ENCODE measurements around the gene ZNF189.

Gene ZNF189

GRCh38 chr9:101417389-101417788 is 18.7 kb downstream of the ZNF189 start:
- no peak overlapping the region for H3K4me2 ChIP-seq (ENCODE audit: low read depth, low read length, poor library complexity, severe bottlenecking)
- H3F3A ChIP-seq (ENCODE audit: low read depth): no peaks in the 10 kb centered on the region
- no peaks in the 10 kb centered on the region for H3K36me3 ChIP-seq (ENCODE audit: insufficient read depth, low read length)
- H3K4me3 ChIP-seq (ENCODE audit: low read length, poor library complexity, severe bottlenecking): no peak overlapping the region
- no peaks in the 10 kb centered on the region for H4K20me1 ChIP-seq (ENCODE audit: insufficient read depth, low read length, poor library complexity, severe bottlenecking)
- no peak overlapping the region for H2AFZ ChIP-seq (ENCODE audit: low read length)
- H3K4me1 ChIP-seq (ENCODE audit: insufficient read depth, low read length, poor library complexity, severe bottlenecking): no peaks in the 10 kb centered on the region
- H3K9ac ChIP-seq (ENCODE audit: low read depth, low read length, poor library complexity, severe bottlenecking): no peak overlapping the region
- no peak for TF ChIP-seq EZH2phosphoT487 (IDR thresholded peaks at IDR 0.05; ENCODE audit: borderline replicate concordance)
- TF ChIP-seq, protein P1, sequence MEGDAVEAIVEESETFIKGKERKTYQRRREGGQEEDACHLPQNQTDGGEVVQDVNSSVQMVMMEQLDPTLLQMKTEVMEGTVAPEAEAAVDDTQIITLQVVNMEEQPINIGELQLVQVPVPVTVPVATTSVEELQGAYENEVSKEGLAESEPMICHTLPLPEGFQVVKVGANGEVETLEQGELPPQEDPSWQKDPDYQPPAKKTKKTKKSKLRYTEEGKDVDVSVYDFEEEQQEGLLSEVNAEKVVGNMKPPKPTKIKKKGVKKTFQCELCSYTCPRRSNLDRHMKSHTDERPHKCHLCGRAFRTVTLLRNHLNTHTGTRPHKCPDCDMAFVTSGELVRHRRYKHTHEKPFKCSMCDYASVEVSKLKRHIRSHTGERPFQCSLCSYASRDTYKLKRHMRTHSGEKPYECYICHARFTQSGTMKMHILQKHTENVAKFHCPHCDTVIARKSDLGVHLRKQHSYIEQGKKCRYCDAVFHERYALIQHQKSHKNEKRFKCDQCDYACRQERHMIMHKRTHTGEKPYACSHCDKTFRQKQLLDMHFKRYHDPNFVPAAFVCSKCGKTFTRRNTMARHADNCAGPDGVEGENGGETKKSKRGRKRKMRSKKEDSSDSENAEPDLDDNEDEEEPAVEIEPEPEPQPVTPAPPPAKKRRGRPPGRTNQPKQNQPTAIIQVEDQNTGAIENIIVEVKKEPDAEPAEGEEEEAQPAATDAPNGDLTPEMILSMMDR (conservative IDR thresholded peaks at IDR 0.05; ENCODE audit: low read length): no peak
- H3K9me3 ChIP-seq (ENCODE audit: insufficient read depth, low read depth, low read length): no peaks in the 10 kb centered on the region
- no peaks in the 10 kb centered on the region for H3K27me3 ChIP-seq (ENCODE audit: insufficient read depth, low read length, poor library complexity, severe bottlenecking)
- H3K79me2 ChIP-seq (ENCODE audit: insufficient read depth, low read length): no peaks in the 10 kb centered on the region
- no peaks in the 10 kb centered on the region for H3K9me2 ChIP-seq (replicated peaks; ENCODE audit: low read depth, low read length)

DNA sequence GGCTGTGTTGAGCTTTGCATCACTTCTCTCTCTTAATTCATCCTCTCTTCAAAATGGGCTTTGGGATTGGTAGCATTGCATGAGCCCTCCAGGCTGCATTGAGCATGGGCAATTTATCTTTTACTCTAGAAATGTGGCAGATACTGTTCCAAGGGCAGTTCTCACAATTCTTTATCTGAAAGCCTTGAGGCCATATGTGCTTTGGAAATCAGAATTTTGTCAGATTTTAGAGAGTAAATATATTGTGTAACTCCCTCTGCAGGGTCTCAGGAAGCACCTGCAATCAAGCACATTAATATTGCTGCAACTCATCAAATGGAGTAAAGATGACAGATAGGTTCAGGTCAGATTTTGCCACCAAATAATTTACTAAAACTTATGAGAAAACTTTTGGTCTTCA is 19.3 kb downstream of the ZNF189 start:
- TF ChIP-seq, protein P1 (conservative IDR thresholded peaks at IDR 0.05; ENCODE audit: low read length): no peak
- no peak for TF ChIP-seq EZH2phosphoT487 (IDR thresholded peaks at IDR 0.05; ENCODE audit: borderline replicate concordance)
- H3K27me3 ChIP-seq (ENCODE audit: insufficient read depth, low read length, poor library complexity, severe bottlenecking): no peaks in the 10 kb centered on the region
- no peak overlapping the region for H2AFZ ChIP-seq (ENCODE audit: low read length)
- no peak overlapping the region for H3K4me2 ChIP-seq (ENCODE audit: low read depth, low read length, poor library complexity, severe bottlenecking)
- no peak overlapping the region for H3K4me3 ChIP-seq (ENCODE audit: low read length, poor library complexity, severe bottlenecking)
- no peaks in the 10 kb centered on the region for H3K4me1 ChIP-seq (ENCODE audit: insufficient read depth, low read length, poor library complexity, severe bottlenecking)
- no peaks in the 10 kb centered on the region for H3F3A ChIP-seq (ENCODE audit: low read depth)
- H4K20me1 ChIP-seq (ENCODE audit: insufficient read depth, low read length, poor library complexity, severe bottlenecking): no peaks in the 10 kb centered on the region
- H3K36me3 ChIP-seq (ENCODE audit: insufficient read depth, low read length): no peaks in the 10 kb centered on the region
- H3K79me2 ChIP-seq (ENCODE audit: insufficient read depth, low read length): no peaks in the 10 kb centered on the region
- H3K9me2 ChIP-seq (replicated peaks; ENCODE audit: low read depth, low read length): no peaks in the 10 kb centered on the region
- H3K9me3 ChIP-seq (ENCODE audit: insufficient read depth, low read depth, low read length): no peaks in the 10 kb centered on the region
- no peak overlapping the region for H3K9ac ChIP-seq (ENCODE audit: low read depth, low read length, poor library complexity, severe bottlenecking)

GRCh38 chr9:101418518-101419430 is 20.1 kb downstream of the ZNF189 start:
- no peak overlapping the region for H3K4me2 ChIP-seq (ENCODE audit: low read depth, low read length, poor library complexity, severe bottlenecking)
- no peaks in the 10 kb centered on the region for H3K9me2 ChIP-seq (replicated peaks; ENCODE audit: low read depth, low read length)
- H3K4me3 ChIP-seq (ENCODE audit: low read length, poor library complexity, severe bottlenecking): no peak overlapping the region
- TF ChIP-seq, protein P1 (conservative IDR thresholded peaks at IDR 0.05; ENCODE audit: low read length): no peak
- TF ChIP-seq EZH2phosphoT487 (IDR thresholded peaks at IDR 0.05; ENCODE audit: borderline replicate concordance): no peak
- H2AFZ ChIP-seq (ENCODE audit: low read length): no peak overlapping the region
- no peaks in the 10 kb centered on the region for H3K9me3 ChIP-seq (ENCODE audit: insufficient read depth, low read depth, low read length)
- H3K4me1 ChIP-seq (ENCODE audit: insufficient read depth, low read length, poor library complexity, severe bottlenecking): no peaks in the 10 kb centered on the region
- no peaks in the 10 kb centered on the region for H3F3A ChIP-seq (ENCODE audit: low read depth)
- no peaks in the 10 kb centered on the region for H3K27me3 ChIP-seq (ENCODE audit: insufficient read depth, low read length, poor library complexity, severe bottlenecking)
- no peaks in the 10 kb centered on the region for H4K20me1 ChIP-seq (ENCODE audit: insufficient read depth, low read length, poor library complexity, severe bottlenecking)
- H3K9ac ChIP-seq (ENCODE audit: low read depth, low read length, poor library complexity, severe bottlenecking): no peak overlapping the region
- no peaks in the 10 kb centered on the region for H3K36me3 ChIP-seq (ENCODE audit: insufficient read depth, low read length)
- no peaks in the 10 kb centered on the region for H3K79me2 ChIP-seq (ENCODE audit: insufficient read depth, low read length)

All from Loucy (cell line).